ENCODE results near the gene BLOC1S3. TPM values are rescaled to one million over a fixed set of nuclear protein-coding genes. Genes with fewer than 3 reads are reported as not detected.

The BLOC1S3 gene
- total and polyA plus RNA-seq, 2 of the 13 experiments (the other 11 are each of a cell fraction or from before 2014, with no cell fraction given), result 4.3 to 4.8 TPM

- in situ Hi-C loops (cut with HindIII; ENCODE audit: extremely low pct_ligation_motif_present, low pct_unique_long_range_greater_than_20kb), result no loop called here
- H3K9ac ChIP-seq (ENCODE audit: insufficient read depth, low read depth, low read length), result no peak overlapping the region
Measured at GRCh38 chr19:45137179-45137761, 41.3 kb upstream of the BLOC1S3 start.

More at GRCh38 chr19:45137179-45137761, 41.3 kb upstream of the BLOC1S3 start:
- ChIA-PET POLR2A (no interaction called here), CTCF (ENCODE audit: low intra/inter-chr PET ratio, low total read pairs) (no interaction called here)
- no peak for ATAC-seq
- no peaks in the 10 kb centered on the region for H3K9me3 ChIP-seq (ENCODE audit: low read length)
- no peak for DNase-seq (ENCODE audit: low spot score)
- no peaks in the 10 kb centered on the region for H3K27me3 ChIP-seq (ENCODE audit: control insufficient read depth in 1 of 2, insufficient read depth in 2 of 2, low read length in 2 of 2)
- H3K79me2 ChIP-seq (ENCODE audit: insufficient read depth, low read length), result peaks cover 30% of the 10 kb centered on the region
- no peak for FAIRE-seq
- H3K36me3 ChIP-seq (replicated peaks in 1 of 2; ENCODE audit: control insufficient read depth in 1 of 2, insufficient read depth in 2 of 2, low read length in 2 of 2), result peaks cover 4 to 8% of the 10 kb centered on the region in 2 experiments; a peak in 3 of 5 replicates
- H3K27ac ChIP-seq (ENCODE audit: extremely low read length, insufficient read depth, low read length), result no peak overlapping the region
- no TSS peak for BruUV-seq (replicated peaks)
- intact Hi-C loops (cut with micrococcal nuclease; ENCODE audit: unreplicated experiment), result no loop called here
- H3K4me3 ChIP-seq (replicated peaks in 1 of 3; ENCODE audit: insufficient read depth in 1 of 3, low read depth in 2 of 3, low read length in 3 of 3), result no peak overlapping the region
- 96% methylated on average over 17 of the region's 17 CpGs for WGBS (ENCODE audit: low lambda C conversion rate)
- H4K20me1 ChIP-seq (ENCODE audit: insufficient read depth, low read length), result no peaks in the 10 kb centered on the region
- no peak overlapping the region for H3K4me2 ChIP-seq (ENCODE audit: low read depth, low read length)
- H3K4me1 ChIP-seq (ENCODE audit: insufficient read depth, low read length), result peaks cover 27% of the 10 kb centered on the region
- no peak overlapping the region for H2AFZ ChIP-seq (ENCODE audit: low read length)
- TF ChIP-seq SCMH1 (CRISPR knock-in tag; IDR thresholded peaks at IDR 0.05; ENCODE audit: borderline replicate concordance), result no peak
- no peak for TF ChIP-seq GTF2F1 (IDR thresholded peaks at IDR 0.05; ENCODE audit: low read length)
- no peak for TF ChIP-seq ZNF124 (CRISPR knock-in tag; IDR thresholded peaks at IDR 0.05)
- TF ChIP-seq FOSL1 (CRISPR knock-in tag; IDR thresholded peaks at IDR 0.05; ENCODE audit: borderline replicate concordance), result no peak
- no peak for TF ChIP-seq NR2C2 (CRISPR knock-in tag; IDR thresholded peaks at IDR 0.05; ENCODE audit: borderline replicate concordance)
- no peak for TF ChIP-seq KLF13 (CRISPR knock-in tag; IDR thresholded peaks at IDR 0.05)
- TF ChIP-seq, protein P1, sequence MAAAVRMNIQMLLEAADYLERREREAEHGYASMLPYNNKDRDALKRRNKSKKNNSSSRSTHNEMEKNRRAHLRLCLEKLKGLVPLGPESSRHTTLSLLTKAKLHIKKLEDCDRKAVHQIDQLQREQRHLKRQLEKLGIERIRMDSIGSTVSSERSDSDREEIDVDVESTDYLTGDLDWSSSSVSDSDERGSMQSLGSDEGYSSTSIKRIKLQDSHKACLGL (CRISPR knock-in tag; IDR thresholded peaks at IDR 0.05), result no peak
- TF ChIP-seq SNAPC2 (CRISPR knock-in tag; IDR thresholded peaks at IDR 0.05), result no peak
- TF ChIP-seq ZNF558 (CRISPR knock-in tag; IDR thresholded peaks at IDR 0.05; ENCODE audit: borderline replicate concordance), result no peak
- TF ChIP-seq DDIT3 (CRISPR knock-in tag; IDR thresholded peaks at IDR 0.05), result no peak
- no peak for TF ChIP-seq ZNF569 (CRISPR knock-in tag; IDR thresholded peaks at IDR 0.05; ENCODE audit: borderline replicate concordance)
- TF ChIP-seq, protein P2, sequence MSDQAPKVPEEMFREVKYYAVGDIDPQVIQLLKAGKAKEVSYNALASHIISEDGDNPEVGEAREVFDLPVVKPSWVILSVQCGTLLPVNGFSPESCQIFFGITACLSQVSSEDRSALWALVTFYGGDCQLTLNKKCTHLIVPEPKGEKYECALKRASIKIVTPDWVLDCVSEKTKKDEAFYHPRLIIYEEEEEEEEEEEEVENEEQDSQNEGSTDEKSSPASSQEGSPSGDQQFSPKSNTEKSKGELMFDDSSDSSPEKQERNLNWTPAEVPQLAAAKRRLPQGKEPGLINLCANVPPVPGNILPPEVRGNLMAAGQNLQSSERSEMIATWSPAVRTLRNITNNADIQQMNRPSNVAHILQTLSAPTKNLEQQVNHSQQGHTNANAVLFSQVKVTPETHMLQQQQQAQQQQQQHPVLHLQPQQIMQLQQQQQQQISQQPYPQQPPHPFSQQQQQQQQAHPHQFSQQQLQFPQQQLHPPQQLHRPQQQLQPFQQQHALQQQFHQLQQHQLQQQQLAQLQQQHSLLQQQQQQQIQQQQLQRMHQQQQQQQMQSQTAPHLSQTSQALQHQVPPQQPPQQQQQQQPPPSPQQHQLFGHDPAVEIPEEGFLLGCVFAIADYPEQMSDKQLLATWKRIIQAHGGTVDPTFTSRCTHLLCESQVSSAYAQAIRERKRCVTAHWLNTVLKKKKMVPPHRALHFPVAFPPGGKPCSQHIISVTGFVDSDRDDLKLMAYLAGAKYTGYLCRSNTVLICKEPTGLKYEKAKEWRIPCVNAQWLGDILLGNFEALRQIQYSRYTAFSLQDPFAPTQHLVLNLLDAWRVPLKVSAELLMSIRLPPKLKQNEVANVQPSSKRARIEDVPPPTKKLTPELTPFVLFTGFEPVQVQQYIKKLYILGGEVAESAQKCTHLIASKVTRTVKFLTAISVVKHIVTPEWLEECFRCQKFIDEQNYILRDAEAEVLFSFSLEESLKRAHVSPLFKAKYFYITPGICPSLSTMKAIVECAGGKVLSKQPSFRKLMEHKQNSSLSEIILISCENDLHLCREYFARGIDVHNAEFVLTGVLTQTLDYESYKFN (CRISPR knock-in tag; conservative IDR thresholded peaks at IDR 0.05), result no peak
- no peak for TF ChIP-seq SPEN (CRISPR knock-in tag; IDR thresholded peaks at IDR 0.05; ENCODE audit: low read depth)
- TF ChIP-seq JUNB (CRISPR knock-in tag; IDR thresholded peaks at IDR 0.05; ENCODE audit: borderline replicate concordance), result no peak

Data from HepG2 (cell line).